Activated gamma-delta T cell treated with anti-CD3 and anti-CD28 coated beads, Interleukin-2, amount 50 U/mL, for 16 hours (primary cell): ENCODE results near the gene ATG13.
"Not testable (repeated sequence)": the region's sequence is repeated elsewhere in the genome, so short reads cannot be mapped to it uniquely, and the experiment has no call there.

Experiments used
- DNase-seq: peaks from one replicate; pipeline ENCODE4 v3.0.0-alpha.2; 2020; ENCODE audit warnings: low read depth

Gene ATG13

DNA sequence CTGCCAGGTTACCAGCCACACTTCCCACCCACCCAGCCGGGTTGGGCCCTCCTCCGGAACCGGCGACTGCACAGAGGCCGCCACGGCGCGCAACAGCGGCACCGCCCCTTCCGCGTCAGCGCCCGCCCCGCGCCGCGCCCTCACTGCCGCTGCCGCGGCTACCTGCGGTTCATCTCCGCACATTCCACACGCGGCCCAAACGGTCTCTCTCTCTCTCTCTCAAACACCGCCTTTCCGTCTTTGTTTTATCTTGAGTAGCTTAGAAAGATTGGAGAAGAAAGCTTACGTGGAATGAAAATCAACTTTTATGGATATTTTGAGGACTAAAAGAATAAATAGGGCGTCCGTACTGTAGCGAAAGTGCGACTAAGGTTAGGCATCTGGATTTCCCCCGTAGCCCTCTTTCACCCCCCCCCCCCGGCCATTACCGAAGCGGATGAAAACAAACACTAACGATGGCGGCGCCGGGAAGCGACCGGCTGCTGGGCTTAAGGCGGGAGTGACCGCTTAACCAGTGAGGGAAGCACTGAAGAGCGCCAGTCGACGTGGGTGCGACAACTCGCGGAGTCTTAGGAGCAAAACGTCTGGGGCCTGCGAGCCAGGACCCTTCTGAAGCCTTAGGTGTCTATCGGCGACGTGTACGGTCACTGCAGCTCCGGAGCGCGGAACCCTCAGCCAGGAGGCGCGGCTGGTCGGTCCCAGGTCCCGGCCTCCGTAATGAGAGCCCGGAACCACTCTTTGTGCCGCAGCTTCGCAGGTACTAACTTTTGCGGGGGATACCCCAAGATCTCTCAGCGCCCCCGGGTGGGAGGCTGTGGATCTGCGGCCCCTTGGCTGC lies at the start of gene ATG13, which contains the start of gene HARBI1:
ATG13 (plus strand) TSS at position 420 of the 838 bp plus-strand sequence. CDS start 26,739 bp downstream, outside the sequence.
HARBI1 (minus strand) TSS at position 94 of the 838 bp plus-strand sequence. CDS start 990 bp downstream, outside the sequence.
- peak; percentile 90 for DNase-seq

DNA sequence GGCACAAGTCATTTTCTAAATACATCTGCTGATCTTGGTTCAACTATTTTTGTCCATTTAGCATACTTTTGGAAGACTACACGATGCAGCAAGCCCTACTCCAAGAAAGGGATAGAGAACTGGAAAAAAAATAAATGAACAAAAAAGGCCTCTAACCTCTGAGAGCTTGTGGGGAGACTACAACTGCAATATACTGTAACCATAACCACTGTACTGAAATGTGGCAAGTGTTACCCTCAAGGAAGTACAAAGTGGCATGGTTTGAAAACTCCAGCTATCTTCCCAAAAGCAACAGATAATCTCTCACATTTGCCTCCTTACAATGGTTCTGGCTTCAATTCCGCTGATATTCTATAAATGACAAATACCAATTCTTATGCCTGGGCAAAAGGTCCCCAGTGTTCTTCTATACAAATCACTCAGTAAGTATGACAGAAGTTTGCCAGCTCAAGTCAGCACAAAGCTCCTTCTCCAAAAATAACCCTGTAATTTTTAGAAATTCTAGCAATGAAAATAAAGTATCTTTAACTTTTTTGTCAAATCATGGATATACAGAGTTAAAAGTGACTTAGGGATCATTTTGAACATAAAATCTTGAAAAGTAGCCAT lies 46.5 kb upstream of the ATG13 start:
- DNase-seq: no peak

DNA sequence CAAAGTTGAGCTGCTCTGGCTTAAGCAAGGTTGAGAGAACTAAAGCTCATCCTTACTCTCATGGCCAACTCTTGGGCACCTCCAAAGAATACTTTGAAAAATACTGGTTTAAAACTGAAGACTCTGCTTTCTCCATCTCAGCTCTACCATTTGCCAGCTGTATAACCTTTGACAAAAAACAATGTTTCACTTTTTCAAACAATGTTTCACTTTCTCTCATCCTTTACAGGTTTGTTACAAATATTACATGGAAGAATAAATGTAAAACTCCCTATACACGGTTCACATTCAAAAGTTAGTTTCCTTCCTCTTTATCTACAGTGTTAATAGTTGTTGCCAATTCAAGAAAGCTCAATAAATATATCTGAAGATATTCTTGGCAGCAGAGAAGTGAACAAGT lies 42.7 kb upstream of the ATG13 start:
- DNase-seq: no peak

DNA sequence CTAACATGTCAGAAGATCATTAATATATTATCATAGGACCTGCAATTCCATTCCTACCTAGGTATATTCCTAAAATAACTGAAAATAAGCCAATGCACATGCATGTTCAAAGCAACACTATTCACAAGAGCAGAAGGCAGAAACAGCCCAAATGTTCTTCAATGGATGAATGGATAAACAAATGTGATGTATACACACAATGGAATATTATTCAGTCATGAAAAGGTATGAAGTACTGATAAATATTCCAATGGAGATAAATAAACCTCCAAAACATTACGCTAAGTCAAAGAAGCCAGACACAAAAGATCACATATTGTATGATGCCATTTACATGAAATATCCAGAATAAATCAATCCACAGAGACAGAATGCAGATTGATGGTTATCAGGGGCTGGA lies 40.3 kb upstream of the ATG13 start:
- DNase-seq: no peak

DNA sequence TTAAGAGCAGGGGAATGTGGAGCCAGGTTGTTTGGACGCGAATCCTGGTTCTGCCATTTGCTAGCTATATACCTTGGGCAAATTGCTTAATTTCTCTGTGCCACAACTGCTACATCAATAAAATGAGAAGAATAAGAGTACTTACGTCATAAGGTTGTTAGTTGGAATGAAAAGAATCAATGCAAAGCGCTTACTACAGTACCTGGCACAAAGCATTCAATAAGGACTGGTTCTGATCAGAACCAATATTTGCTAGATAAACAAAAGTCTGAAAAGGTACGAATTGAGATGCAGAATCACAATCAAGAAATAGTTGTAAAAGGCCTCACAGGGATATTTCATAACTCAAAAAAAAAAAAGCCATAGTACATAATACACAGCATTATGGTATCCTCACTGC lies 34.8 kb upstream of the ATG13 start:
- DNase-seq: no peak

DNA sequence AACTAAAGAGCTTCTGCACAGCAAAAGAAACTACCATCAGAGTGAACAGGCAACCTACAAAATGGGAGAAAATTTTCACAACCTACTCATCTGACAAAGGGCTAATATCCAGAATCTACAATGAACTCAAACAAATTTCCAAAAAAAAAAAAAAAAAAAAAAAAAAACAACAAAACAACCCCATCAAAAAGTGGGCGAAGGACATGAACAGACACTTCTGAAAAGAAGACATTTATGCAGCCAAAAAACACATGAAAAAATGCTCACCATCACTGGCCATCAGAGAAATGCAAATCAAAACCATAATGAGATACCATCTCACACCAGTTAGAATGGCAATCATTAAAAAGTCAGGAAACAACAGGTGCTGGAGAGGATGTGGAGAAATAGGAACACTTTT lies 33.8 kb upstream of the ATG13 start:
- DNase-seq: not testable (repeated sequence)

DNA sequence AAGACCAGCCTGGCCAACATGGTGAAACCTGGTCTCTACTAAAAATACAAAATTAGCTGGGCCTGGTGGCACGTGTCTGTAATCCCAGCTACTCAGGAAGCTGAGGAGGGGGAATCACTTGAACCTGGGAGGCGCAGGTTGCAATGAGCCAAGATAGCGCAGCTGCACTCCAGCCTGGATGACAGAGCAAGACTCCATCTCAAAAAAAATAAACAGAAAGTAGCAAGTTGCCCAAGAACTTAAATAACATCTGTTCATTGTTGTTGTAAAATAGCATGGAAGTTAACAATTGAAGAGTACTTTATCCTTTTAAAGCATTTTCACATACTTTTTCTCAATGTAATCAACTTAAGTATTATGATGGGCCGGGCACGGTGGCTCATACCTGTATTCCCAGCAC lies 29.2 kb upstream of the ATG13 start:
- DNase-seq: no peak

DNA sequence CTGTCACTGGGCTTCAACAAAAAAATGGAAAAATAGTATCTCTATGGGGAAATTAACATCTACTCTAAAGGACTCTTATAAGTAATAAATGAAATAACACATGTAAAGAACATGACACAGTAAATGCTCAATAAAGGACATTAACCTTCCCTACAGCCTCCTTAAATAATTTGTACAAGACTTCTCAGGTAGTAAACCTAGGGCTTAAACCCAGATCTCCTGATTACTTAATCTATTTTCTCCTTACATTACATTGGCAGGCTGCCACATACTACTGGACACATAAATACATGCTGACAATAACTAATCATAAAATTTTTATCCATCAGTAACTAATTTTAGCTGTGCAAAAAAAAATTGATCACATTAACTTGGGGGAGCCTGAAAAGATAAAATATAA lies 28.4 kb upstream of the ATG13 start:
- no peak for DNase-seq

DNA sequence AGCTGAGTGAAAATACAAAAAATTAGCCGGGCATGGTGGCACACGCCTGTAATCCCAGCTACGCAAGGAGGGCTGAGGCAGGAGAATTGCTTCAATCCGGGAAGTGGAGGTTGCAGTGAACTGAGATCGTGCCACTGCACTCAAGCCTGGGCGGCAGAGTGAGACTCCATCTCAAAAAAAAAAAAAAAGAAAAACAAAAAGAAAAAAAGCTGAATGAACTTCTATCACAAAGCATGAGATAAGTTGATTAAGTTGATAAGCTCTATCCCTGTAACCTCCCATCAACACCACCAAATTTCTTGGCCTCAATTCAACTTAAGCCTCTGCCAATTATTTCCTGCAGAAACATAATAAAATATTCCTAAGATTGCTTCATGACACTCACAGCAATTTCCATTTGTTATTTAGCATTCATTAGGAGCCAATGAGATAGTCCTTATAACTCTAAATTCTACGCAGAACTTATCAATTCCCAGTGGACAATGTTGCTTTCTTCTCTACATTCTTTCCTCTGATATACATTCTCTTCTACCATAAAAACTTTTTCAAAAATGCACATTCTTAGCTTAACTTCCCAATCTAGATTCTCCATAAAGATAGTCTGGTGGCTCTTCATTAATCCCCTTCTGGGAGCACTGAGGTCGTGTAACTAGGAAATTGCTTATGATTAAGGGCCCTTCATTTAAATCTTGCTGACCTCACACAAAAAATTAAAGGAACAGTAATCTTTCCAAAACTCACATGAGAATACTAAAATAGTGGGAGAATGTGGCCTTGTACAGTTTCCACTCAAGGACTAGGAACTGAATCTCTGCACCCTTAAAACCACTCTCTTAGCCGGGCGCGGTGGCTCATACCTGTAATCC lies 26.4 kb upstream of the ATG13 start:
- DNase-seq: no peak

DNA sequence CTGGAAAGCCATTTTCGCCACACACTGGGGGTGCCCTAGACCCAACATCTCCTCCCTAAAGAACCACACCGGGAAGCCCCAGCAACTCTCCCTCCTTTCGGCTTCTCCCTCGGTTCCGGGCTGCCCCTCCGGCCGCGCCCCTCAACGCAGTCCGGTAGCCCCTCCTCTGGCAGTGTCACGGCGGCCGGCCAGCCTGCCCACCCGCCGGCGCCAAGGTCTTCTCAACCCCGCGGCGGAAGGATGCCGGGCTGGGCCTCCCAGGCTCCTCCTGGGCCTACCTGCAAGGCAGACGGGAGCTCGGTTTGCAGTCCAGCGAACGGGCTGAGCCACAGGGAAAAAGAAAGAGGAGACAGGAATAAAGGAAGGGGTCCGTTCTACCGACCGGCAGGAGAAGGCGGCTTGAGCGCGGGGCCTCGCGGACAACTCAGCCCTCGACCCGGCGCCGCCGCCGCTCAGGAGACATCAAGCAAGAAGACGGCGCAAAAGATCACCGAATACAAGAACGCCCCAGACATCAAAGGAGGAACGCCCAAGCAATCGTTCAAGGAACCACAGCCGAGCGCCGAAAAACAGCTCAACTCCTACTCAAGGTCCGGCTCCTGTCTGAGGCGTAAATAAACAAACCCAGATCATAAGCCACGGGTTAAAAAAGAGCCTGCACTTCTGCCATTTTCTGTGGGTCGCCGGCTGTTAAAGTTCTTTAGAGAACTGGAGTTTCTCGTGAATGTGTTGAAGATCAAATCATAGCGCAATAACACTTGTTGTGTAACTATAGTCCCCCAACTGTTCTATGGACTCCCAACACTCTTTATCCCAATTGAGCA lies 23.6 kb upstream of the ATG13 start, which contains the start of gene AMBRA1:
AMBRA1 (minus strand) TSS at position 474 of the 824 bp plus-strand sequence. CDS start 45,643 bp downstream, outside the sequence.
- peak; percentile 68 for DNase-seq

DNA sequence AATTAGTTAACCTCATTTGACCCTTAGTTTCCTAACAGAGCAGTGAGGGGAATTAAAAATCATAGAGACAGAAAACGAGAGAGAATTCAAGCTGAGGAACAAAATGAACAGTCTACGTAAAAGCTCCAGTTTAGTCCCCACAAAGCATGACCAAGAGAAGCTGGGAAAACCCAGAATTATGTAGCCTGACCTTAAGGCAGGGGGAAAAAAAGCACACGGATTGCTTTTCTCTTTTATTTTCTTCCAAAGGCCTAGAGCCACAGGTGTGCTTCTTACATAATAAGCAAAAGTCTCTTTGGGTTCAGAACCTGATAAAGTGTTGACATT lies 23.0 kb upstream of the ATG13 start:
- no peak for DNase-seq

DNA sequence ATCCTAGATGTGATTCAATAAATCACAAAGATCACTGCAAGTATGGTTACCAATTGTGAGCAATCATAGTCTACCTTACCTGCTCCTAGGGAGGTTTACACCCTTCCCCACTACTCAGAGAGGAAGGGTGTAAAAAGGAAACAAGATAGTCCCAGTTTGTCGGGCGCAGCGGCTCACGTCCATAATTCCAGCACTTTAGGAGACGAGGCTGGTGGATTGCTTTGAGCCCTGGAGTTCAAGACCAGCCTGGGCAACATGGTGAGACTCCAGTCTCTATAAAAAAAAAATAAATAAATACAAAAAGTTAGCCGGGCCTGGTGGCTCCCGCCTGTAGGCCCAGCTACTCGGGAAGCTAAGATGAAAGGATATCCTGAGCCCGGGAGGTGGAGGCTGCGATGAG lies 22.6 kb upstream of the ATG13 start:
- DNase-seq: no peak

DNA sequence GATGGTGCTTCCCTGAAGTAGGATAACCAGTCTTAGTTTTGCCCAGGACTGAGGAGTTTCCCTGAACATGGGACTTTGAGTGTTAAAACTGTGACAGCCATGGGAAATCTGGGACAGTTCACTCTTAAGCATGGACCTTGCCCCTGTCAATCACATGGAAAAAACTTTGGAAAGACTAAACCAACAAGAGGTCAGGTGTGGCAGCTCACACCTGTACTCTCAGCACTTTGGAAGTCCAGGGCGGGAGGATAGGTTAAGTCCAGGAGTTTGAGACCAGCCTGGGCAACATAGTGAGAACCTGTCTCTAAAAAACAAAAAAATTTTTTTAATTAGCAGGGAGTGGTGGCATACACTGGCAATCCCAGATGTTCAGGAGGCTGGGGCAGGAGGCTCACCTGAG lies 20.2 kb upstream of the ATG13 start:
- no peak for DNase-seq

DNA sequence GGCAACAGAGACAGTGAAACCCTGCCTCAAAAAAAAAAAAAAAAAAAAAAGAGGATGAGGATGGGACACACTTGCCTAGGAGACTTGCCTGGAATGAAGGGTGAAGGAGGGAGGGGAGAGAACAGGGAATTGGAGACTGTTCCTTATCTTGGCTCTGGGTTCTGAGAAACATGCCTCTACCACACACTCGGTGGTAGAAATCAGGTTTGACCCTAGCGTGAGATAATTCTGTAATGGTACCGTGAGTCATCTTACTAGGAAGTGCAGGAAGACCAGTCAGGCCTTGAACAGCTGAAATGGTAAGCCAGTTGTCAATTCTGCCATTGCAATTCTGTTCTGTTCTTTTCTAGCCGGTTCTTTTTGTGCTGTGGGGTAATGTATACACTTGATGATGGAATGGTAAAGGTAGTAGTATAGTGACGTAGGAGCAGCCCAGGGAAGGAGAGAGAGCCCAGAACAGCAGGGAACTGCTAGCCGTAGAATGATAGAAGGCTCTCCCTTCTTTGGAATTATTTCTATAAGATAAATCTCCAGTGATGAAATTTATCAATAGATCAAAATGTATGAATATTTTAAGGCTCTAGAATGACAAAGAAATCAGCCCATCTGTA lies 19.6 kb upstream of the ATG13 start:
- DNase-seq: no peak

DNA sequence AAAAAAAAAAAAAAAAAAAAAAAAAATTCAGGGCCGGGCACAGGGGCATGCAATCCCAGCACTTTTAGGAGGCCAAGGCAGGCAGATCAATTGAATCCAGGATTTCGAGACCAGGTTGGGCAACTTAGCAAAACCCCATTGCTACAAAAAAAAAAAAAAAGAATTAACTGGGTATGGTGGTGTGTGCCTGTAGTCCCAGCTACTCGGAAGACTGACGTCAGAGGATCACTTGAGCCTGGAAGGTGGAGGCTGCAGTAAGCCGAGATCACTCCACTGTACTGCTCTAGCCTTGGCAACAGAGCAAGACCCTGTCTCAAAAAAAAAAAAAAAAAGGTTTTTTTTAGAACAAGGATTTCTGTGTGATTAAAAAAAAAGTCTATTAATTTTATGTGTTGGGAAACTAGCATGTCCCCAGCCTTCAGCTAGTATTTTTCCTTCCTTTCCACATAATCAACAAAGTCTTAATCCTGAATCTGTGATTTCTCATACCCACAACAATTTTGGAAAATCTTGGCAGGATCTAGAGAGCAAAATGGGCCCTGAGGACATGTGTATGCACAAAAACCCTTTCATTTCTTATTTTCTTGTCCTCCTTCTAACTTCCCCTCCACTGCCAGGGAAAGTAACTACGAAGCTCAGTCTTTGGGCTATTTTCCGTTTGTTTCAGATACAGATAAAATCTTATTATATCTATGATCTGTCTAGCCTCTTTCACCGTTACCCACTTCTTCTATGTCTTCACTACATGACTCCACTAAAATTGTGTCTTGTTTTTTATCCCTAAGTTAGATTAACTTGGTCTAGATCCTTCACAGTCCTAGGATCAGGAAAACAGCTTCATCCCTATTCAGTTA lies 17.8 kb upstream of the ATG13 start:
- no peak for DNase-seq

DNA sequence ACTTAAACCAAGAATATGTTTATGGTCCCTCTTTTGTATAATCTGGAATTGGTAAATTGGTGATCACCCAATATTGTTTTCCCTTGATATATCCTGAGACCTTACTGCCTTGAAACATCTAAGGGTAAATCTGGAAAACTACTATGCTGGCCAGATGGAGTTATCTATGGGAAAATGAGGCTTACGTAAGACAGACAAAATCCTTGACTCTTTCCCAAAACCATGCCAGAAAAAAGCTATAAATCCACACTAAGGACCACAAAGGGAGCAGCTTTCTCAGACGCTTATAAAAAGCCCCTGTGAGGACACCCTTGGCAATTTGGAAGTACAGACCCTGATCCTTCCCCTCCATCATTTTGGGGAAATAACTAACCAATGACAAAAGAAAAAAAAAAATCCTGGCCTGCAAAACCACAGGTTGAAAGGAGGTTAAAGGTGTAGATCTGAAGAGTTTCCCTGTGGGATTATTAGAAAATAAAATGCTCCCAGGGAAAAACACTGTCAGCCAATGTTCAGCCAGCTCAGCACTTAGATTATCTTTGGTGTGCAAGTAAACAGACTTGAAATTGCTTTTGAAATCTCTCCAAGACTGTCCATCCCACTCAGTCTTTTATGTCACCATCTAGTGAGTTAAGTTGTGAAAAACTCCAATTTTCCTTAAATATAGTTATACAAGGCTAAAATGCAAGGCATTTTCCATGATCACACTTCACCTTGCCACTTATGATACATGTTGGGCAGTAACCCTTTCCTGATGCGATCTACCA lies 17.0 kb upstream of the ATG13 start:
- DNase-seq: no peak

DNA sequence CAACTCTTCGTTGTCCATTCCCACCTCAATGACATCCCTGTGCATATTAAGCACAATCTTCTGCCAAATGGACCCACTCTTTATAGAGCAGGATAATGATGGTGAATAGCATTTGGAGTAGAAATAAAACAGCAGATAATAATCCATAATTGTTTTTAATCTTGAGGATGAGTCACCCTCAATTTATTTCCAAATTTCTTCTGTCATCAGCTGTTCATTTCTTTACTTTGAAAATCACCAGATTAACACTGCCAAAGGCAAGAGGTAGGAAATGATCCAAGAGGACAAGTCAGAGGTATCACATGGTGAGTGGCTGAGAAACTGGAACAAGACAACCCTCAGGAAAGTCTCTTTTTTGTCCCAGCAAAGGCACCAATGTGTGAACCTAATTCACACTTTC lies 16.2 kb upstream of the ATG13 start:
- DNase-seq: no peak

DNA sequence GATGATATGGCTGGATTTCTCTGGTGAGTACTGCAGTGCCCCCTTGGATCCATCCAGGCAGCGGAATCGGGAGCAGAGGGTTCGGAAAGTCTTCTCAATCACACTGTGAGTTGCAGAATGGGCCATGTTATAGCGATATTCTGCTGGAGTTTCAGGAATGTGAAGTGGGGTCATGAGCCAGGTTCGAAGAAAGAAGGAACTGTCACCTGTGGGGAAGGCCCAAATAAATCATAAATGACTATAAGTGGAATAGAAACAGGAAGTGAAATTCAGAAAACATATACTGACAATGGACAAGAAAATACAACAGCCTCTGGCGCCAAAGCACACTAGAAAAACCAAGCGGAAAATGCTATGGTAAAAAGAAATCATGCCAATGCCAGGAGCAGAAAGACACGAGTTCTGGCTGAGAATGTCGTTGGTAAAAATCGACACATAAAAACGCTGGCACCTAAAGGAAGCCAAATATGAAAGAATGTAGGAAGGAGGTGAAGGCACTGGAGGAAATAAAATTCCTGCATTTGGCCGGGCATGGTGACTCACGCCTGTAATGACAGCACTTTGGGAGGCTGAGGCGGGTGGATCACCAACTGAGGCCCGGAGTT lies 13.5 kb upstream of the ATG13 start:
- DNase-seq: no peak

DNA sequence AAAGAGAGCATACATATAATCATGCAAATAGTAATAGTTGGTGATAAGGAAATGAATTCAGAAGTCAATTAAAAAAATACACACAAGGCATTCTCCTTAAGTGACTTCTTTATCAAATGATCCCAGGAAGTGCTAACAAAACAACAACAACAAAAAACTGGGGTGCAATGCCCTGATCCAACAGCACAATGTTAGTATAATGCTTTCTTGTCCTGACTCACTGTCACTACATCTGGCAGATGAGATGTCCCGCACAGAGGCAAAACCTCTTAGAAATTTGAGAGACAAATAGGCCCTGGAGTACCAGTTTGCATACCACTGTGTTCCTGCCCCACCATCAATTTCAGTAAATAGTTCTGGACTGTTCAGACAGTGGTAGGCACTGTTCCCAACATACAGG lies 12.6 kb upstream of the ATG13 start:
- no peak for DNase-seq
